Psoas muscle (tissue), 8 donors: ENCODE measurements around the gene SLBP. TPM values are rescaled to one million over a fixed set of nuclear protein-coding genes. Genes with fewer than 3 reads are reported as not detected.

Experiments
- ATAC-seq, 4 donors: fragments of 200-7000 bp; cut with Tn5 transposase; one replicate each; pipeline ENCODE4 v1.9.1; 2020; ENCODE audit warnings: moderate library complexity in 3 of 4, mild to moderate bottlenecking in 2 of 4
- DNase-seq, 2 donors: peaks; one replicate each; pipeline ENCODE4 v3.0.0-alpha.2; 2020
- H3K27ac ChIP-seq: fragments of 200-600 bp; one replicate; pipeline ENCODE4 v1.8.0; 2022
- H3K27me3 ChIP-seq, 3 donors: fragments of 200-600 bp in 1 of 3; one replicate each; pipeline versions ENCODE4 v1.6.1 to v1.8.0; 2013 to 2022; ENCODE audit warnings: low read length in 2 of 3, mild to moderate bottlenecking in 2 of 3, moderate library complexity in 1 of 3; ENCODE audit not compliant: insufficient read depth in 3 of 3
- H3K36me3 ChIP-seq, 2 donors: fragments of 200-600 bp in 1 of 2; one replicate each; pipeline versions ENCODE4 v1.6.1 to v1.8.0; 2013 to 2022; ENCODE audit warnings: low read depth in 1 of 2, mild to moderate bottlenecking in 1 of 2, moderate library complexity in 1 of 2; ENCODE audit not compliant: insufficient read depth in 1 of 2
- H3K4me1 ChIP-seq: fragments of 200-600 bp; one replicate; pipeline ENCODE4 v1.8.0; 2022
- H3K4me3 ChIP-seq: fragments of 200-600 bp; one replicate; pipeline ENCODE4 v1.8.0; 2022; ENCODE audit warnings: mild to moderate bottlenecking
- H3K9me3 ChIP-seq: fragments of 200-600 bp; one replicate; pipeline ENCODE4 v1.8.0; 2022
- CTCF ChIP-seq: fragments of 200-600 bp; IDR thresholded peaks from one replicate; pipeline ENCODE4 v1.8.0; 2022; ENCODE audit warnings: antibody characterized with exemption
- WGBS, 3 donors: extraction: QIAGEN DNeasy Blood & Tissue Kit; methylation state at CpG; one replicate each; pipeline versions ENCODE4 v1.1.6 to v1.1.7; 2013; 5-methylcytosine and 5-hydroxymethylcytosine counted together
- intact Hi-C, 2 donors: fragments of 100-400 bp; cut with DNase I; formaldehyde crosslinking; loops; one replicate each; pipeline versions ENCODE4 v1.11.0 to v1.14.2; 2022
- polyA plus RNA-seq, 3 donors: library from polyadenylated mRNA; stranded (reverse); fragments of 200-250 nt; gene quantifications; one replicate each; pipeline ENCODE4 v1.2.3, GENCODE V29; 2013
- total RNA-seq, 4 donors: library from RNA; stranded (reverse); fragmentation: NEBNext Ultra II Directional in 2 of 4; extraction: Animal tissue kit (Norgen Biotek cat#: 25700) in 2 of 4; gene quantifications; one replicate each; pipeline versions ENCODE4 v1.2.1 to v1.2.4, GENCODE V29; 2021 to 2023
- donor health status: healthy with polysubstance abuse.
- donor health status: DM: no; HTN: no; CAD: no; lungs with moderate emphysema.
- donor health status: Bipolar disorder and iron deficiency.
- donor health status: healthy.
- donor health status: DM: yes; HTN: yes; CAD: no.
- donor health status: DM: no; HTN: no; CAD: no.
- donor health status: DM: no; HTN: no; CAD: no.
- donor health status: DM: yes; HTN: yes; CAD: no.

Gene SLBP
- total and polyA plus RNA-seq, 7 donors: 15.4 to 18.8 (median 16.3) TPM

GRCh38 chr4:1759170-1759817 lies 47.2 kb upstream of the SLBP start:
- no peak overlapping the region for H3K27ac ChIP-seq
- no peaks in the 10 kb centered on the region for H3K9me3 ChIP-seq
- peaks cover 0 to 4% (median 0%) of the 10 kb centered on the region in 3 donors for H3K27me3 ChIP-seq
- DNase-seq: no peak
- H3K4me3 ChIP-seq: no peak overlapping the region
- H3K4me1 ChIP-seq: peaks cover 3% of the 10 kb centered on the region
- ATAC-seq: no peak
- WGBS, 3 donors: 74 to 80% (median 75%) methylated on average over 16 to 19 of the region's 19 CpGs
- intact Hi-C loops: no loop called here
- no peak for TF ChIP-seq CTCF
- H3K36me3 ChIP-seq: no peaks in the 10 kb centered on the region

- Histone ChIP-seq H3K36me3 (no peaks in the 10 kb centered on the region), H3K27me3 (peaks cover 0 to 4% (median 0%) of the 10 kb centered on the region in 3 donors), H3K4me1 (peaks cover 3% of the 10 kb centered on the region), H3K4me3 (no peak overlapping the region), H3K27ac (no peak overlapping the region), H3K9me3 (no peaks in the 10 kb centered on the region)
- 84 to 92% (median 90%) methylated on average over 24 to 27 of the region's 27 CpGs for WGBS, 3 donors
- no peak for TF ChIP-seq CTCF
- no peak for DNase-seq
- intact Hi-C loops: no loop called here
- ATAC-seq: no peak
These were observed 46.4 kb upstream of the SLBP start for GRCh38 chr4:1758306-1759121.

GRCh38 chr4:1757836-1758235 lies 45.7 kb upstream of the SLBP start:
- DNase-seq (no peak), ATAC-seq (no peak)
- Histone ChIP-seq H3K27ac (no peak overlapping the region), H3K4me3 (no peak overlapping the region), H3K4me1 (no peaks in the 10 kb centered on the region), H3K36me3 (no peaks in the 10 kb centered on the region), H3K9me3 (no peaks in the 10 kb centered on the region), H3K27me3 (peaks cover 0 to 4% (median 0%) of the 10 kb centered on the region in 3 donors)
- 64 to 81% (median 67%) methylated on average over 11 to 17 of the region's 17 CpGs for WGBS, 3 donors
- no peak for TF ChIP-seq CTCF
- intact Hi-C loops: no loop called here

GRCh38 chr4:1756893-1757779 lies 45.0 kb upstream of the SLBP start:
- TF ChIP-seq CTCF: no peak
- Histone ChIP-seq H3K9me3 (no peaks in the 10 kb centered on the region), H3K27ac (no peak overlapping the region), H3K36me3 (no peaks in the 10 kb centered on the region), H3K27me3 (peaks cover 0 to 2% (median 0%) of the 10 kb centered on the region in 3 donors), H3K4me3 (no peak overlapping the region), H3K4me1 (no peaks in the 10 kb centered on the region)
- DNase-seq (no peak), ATAC-seq (no peak)
- intact Hi-C loops: no loop called here
- 76 to 84% (median 80%) methylated on average over 18 to 20 of the region's 20 CpGs for WGBS, 3 donors
